Natural killer cell treated with Interleukin-12 subunit alpha and Interleukin-12 subunit beta and Interleukin-15 and Interleukin-18, amount 100 ng/mL, for 72 hours (primary cell): ENCODE results near the gene DNAH17. TPM values are rescaled to one million over a fixed set of nuclear protein-coding genes. Genes with fewer than 3 reads are reported as not detected.

Experiments
- ATAC-seq, 2 donors: fragments of 150-1000 bp; cut with Tn5 transposase in 1 of 2; sonication (Bioruptor Pico), chemical (Tn5 transposase) in 1 of 2; 2 replicates each; pipeline ENCODE4 v1.10.0; 2021
- DNase-seq: peaks from one replicate; pipeline ENCODE4 v3.0.0; 2022; ENCODE audit warnings: low spot score
- H3K27ac Mint-ChIP-seq, 2 donors: 1 replicate in 1 of 2; 2 replicates in 1 of 2; pipeline ENCODE4 v1.8.0; 2022; ENCODE audit warnings: mixed read lengths in 2 of 2, mild to moderate bottlenecking in 1 of 2, moderate library complexity in 1 of 2
- H3K27me3 Mint-ChIP-seq, 2 donors: 1 replicate in 1 of 2; 2 replicates in 1 of 2; pipeline ENCODE4 v1.8.0; 2022; ENCODE audit warnings: mixed read lengths in 2 of 2
- H3K36me3 Mint-ChIP-seq: one replicate; pipeline ENCODE4 v1.8.0; 2022; ENCODE audit warnings: mixed read lengths
- H3K4me1 Mint-ChIP-seq, 2 donors: 1 replicate in 1 of 2; 2 replicates in 1 of 2; pipeline ENCODE4 v1.8.0; 2022; ENCODE audit warnings: low read depth in 2 of 2, mixed read lengths in 2 of 2, mild to moderate bottlenecking in 1 of 2
- H3K4me3 Mint-ChIP-seq: one replicate; pipeline ENCODE4 v1.8.0; 2022; ENCODE audit warnings: mixed read lengths
- H3K9me3 Mint-ChIP-seq: 2 replicates; pipeline ENCODE4 v1.8.0; 2022; ENCODE audit warnings: mixed read lengths
- total RNA-seq, 2 donors: library from RNA; stranded (reverse); gene quantifications; one replicate each; pipeline ENCODE4 v1.2.3, GENCODE V29; 2022

The DNAH17 gene
- total RNA-seq, 2 donors from 2014 or later, result 0.14 to 0.22 TPM

DNA sequence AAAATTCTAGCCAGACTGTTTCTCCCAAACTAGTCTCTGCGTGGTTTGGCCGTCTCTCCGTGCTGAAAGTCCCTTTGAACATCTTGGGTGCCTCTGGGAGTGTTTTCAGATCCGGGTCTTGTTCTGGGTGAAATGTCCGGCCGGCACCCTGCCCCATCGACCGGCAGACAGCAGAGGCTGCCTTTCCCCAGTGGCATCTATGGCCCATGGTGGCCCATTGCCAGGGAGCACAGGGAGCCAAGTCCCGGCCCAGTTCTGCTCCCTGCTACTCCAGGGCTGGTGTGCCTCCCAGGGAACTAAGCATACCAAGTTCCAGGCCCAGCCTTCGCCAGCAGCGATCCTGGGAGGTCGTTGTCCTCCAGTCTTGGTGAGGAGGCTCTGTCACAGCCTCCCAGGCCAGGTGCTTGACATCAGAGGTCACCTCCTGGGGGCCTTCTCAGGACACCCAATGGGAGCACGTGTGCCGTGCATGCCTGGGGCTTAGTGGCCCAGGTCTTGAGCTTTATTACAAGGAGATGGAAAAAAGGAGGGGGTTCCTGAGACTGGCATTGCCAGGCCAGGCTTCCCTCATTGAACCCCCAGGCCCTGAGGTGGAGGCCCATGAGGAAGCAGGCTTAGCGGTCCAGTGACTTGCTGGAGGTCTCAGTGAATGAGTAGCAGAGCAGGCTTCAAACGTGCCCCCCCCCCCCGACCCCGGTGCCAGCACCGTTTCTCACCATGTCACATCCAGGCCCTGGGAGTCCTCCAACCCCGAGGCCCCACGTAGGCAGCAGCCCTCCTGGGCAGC lies 144.8 kb downstream of the DNAH17 start:
- Mint-ChIP-seq H3K9me3 (no peaks in the 10 kb centered on the region), H3K27me3 (no peaks in the 10 kb centered on the region), H3K4me3 (no peak overlapping the region), H3K4me1 (peaks cover 0 to 7% of the 10 kb centered on the region in 2 donors), H3K36me3 (no peaks in the 10 kb centered on the region), H3K27ac (no peak overlapping the region)
- ATAC-seq, result no peak
- no peak for DNase-seq

DNA sequence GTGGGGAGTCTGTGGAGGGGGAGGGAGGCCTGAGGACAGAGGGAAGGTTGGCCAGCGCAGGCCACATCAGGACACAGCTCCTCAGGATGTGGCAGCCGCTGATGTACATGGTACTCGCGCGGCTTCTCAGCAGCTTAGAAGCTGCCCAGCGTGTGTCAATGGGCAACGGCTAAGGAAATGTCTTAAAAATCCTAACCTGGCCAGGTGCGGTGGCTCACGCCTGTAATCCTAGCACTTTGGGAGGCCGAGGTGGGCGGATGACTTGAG lies 145.6 kb downstream of the DNAH17 start:
- Mint-ChIP-seq H3K36me3 (no peaks in the 10 kb centered on the region), H3K27ac (no peak overlapping the region), H3K27me3 (no peaks in the 10 kb centered on the region), H3K4me3 (no peak overlapping the region), H3K9me3 (no peaks in the 10 kb centered on the region), H3K4me1 (peaks cover 0 to 7% of the 10 kb centered on the region in 2 donors)
- DNase-seq (no peak), ATAC-seq (no peak)

DNA sequence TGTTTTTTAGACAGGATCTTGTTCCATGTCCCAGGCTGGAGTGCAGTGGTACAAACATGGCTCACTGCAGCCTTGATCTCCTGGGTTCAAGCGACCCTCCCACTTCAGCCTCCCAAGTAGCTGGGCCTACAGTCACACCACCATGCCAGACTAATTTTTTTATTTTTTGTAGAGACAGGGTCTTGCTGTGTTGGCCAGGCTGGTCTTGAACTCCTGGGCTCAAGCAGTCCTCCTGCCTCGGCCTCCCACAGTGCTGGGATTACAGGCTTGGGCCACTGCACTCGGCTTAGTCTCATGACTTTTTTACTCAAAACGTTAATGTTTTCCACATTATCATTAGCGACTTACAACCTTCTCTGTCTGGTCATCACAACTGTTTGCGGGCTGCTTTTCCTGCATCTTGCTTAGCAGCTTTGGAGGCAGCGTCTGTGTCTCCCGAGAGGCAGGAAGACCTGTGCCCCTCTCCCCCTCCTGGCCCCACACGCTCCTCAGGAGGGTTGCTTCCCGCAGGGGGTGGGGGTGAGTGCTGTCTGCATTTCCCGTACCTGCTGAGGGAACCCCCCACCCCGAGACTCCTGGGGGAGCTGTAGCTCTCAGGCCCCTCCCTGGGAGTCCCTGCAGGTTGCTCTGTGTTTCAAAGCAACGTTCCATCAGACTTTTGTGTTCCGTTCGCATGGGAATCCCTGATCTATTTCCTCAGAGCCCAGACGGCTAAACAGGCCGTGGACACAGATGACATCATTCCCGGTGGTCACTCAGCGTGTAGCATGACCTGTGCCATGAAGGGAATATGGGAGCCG lies 146.1 kb downstream of the DNAH17 start:
- Mint-ChIP-seq H3K27ac (no peak overlapping the region), H3K36me3 (no peaks in the 10 kb centered on the region), H3K4me1 (peaks cover 0 to 7% of the 10 kb centered on the region in 2 donors), H3K27me3 (no peaks in the 10 kb centered on the region), H3K9me3 (no peaks in the 10 kb centered on the region), H3K4me3 (no peak overlapping the region)
- ATAC-seq (no peak), DNase-seq (no peak)

DNA sequence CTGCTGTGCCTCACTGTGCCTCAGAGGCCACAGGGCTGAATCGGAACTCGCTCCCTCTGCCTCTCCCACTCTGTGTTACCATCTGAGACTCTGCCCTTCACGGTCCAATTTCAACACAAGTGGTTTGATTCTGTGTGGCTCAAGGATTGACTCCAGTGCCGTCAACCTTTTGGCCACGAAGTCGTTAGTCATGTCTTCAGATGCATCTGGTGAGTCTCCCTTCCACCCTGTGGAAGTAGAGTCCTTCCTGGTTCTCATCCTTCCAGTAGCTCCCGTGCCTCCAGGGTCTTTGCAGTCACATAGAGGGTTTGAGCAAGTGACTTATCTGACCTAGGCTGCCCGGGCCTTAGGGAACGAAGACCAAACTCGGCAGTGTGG lies 147.6 kb downstream of the DNAH17 start:
- no peak for DNase-seq
- Mint-ChIP-seq H3K4me1 (peaks cover 0 to 5% of the 10 kb centered on the region in 2 donors), H3K4me3 (no peak overlapping the region), H3K36me3 (no peaks in the 10 kb centered on the region), H3K27me3 (no peaks in the 10 kb centered on the region), H3K9me3 (no peaks in the 10 kb centered on the region), H3K27ac (no peak overlapping the region)
- ATAC-seq, result no peak

DNA sequence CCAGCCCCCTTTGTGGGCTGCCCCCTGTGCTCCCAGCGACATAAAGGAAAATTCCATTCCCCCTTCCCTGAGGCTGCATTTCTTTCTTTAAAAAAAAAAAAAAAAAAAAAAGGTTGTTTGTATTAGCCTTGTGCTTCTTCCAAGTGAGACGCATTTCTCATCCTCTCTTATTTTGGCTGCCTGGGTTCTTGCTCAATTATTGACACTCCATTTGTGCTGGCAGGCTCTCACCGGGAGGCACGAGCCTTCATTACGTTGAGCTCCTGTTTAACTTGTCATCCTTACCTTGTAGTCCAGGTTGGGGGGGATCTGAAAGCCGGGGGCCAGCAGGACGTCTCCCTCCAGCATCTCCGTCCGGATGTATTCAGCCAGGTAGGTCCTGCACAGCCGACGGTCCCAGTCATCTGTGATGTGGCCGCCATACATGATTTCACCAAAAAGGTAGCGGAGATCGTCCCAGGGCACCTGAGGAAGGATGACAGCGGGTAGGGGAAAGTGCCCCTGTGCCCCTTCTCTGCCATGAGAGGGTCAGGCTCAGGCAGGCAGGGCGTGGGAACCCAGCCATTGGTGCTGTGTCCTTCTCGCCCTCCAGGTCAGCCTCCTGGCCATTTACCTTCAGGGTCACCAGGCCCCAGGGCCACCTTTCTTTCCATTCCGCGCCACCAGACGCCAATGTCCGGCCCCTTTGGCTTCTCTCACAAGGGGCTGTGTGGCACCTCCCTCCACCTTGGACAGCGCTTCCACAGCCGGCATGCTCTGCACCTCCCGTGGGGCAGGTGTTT lies 148.2 kb downstream of the DNAH17 start:
- H3K27ac Mint-ChIP-seq, result no peak overlapping the region
- H3K27me3 Mint-ChIP-seq, result no peaks in the 10 kb centered on the region
- no peak for DNase-seq
- no peak overlapping the region for H3K4me3 Mint-ChIP-seq
- H3K9me3 Mint-ChIP-seq, result no peaks in the 10 kb centered on the region
- H3K36me3 Mint-ChIP-seq, result no peaks in the 10 kb centered on the region
- ATAC-seq, result no peak
- peaks cover 0 to 5% of the 10 kb centered on the region in 2 donors for H3K4me1 Mint-ChIP-seq

DNA sequence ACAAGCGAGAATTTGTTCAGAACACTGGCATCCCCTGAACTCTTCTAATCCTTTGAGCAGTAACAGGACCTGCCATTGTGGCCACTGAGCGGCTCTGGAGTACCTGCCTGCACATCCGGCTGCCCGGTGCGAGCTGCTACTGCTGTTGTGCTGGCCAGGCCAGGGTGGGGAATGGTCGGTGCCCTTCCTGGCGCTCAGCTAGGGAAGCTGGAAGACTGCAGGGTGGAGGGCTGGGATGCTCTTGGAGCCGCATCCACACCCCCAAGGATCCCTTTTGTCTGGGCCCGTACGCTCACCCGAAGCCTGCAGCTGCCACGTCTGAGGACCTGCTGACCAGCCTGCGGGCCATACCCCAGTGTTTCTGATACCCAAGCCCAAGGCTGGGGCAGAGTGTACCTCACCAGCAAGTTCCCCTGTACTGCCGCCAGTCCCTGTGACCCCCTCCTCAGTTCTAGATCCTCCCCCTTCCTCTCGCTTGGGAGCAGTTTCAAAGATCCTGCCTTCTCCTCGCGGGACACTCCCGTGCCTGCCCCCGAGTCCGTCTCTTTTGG lies 149.1 kb downstream of the DNAH17 start:
- Mint-ChIP-seq H3K27me3 (no peaks in the 10 kb centered on the region), H3K4me3 (no peak overlapping the region), H3K9me3 (no peaks in the 10 kb centered on the region), H3K4me1 (peaks cover 0 to 5% of the 10 kb centered on the region in 2 donors), H3K27ac (no peak overlapping the region), H3K36me3 (no peaks in the 10 kb centered on the region)
- ATAC-seq (no peak), DNase-seq (no peak)

GRCh38 chr17:78427140-78427539 lies 150.1 kb downstream of the DNAH17 start:
- Mint-ChIP-seq H3K27me3 (no peaks in the 10 kb centered on the region), H3K4me3 (no peak overlapping the region), H3K27ac (no peak overlapping the region), H3K36me3 (no peaks in the 10 kb centered on the region), H3K9me3 (no peaks in the 10 kb centered on the region), H3K4me1 (peaks cover 0 to 9% of the 10 kb centered on the region in 2 donors)
- no peak for ATAC-seq
- no peak for DNase-seq

- no peaks in the 10 kb centered on the region for H3K27me3 Mint-ChIP-seq
- DNase-seq (no peak), ATAC-seq (peak in 1 of 2 donors; percentile 15)
- H3K27ac Mint-ChIP-seq, result no peak overlapping the region
- no peaks in the 10 kb centered on the region for H3K9me3 Mint-ChIP-seq
- H3K4me3 Mint-ChIP-seq, result no peak overlapping the region
- H3K36me3 Mint-ChIP-seq, result no peaks in the 10 kb centered on the region
- H3K4me1 Mint-ChIP-seq, result peaks cover 7 to 15% of the 10 kb centered on the region in 2 donors
Observed at GRCh38 chr17:78426293-78426879, 150.8 kb downstream of the DNAH17 start.

- Mint-ChIP-seq H3K9me3 (no peaks in the 10 kb centered on the region), H3K36me3 (peaks cover 7% of the 10 kb centered on the region), H3K4me1 (peaks cover 16 to 18% of the 10 kb centered on the region in 2 donors), H3K4me3 (no peak overlapping the region), H3K27me3 (no peaks in the 10 kb centered on the region), H3K27ac (no peak overlapping the region)
- no peak for ATAC-seq
- DNase-seq, result no peak
Observed at GRCh38 chr17:78425429-78425828, 151.8 kb downstream of the DNAH17 start.

DNA sequence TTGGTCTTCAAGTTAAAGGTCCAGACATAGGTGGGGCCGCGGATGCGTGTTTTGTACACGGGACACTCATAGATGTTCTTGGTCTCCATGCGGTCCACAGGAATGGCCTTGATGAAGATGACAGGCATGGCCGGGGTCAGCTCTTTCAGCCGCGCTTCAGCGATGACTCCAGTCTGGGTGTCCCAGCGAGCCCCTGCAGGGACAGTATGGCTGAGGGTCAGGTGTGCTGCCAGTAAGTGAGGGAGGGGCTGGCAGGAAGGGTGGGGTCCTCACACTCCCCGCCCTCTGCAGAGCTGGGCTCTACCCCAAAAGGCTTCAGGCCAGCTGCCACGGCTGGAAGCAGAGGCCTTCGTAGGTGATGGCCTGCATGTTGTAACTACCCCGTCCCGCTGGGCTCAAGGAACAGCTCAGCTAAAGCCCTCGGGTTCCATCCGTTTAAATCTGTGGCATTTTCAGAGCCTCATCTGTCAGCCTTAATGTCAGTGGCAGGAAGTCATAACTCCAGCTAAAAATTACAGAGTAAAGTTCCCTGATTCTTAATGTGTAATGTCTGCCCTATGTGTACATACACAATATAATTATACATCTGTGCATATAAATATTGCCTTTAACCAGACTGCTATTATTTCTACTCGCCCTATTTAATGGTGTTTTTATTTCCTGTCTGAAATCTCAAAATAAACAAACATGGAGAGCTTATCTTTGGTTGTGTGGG lies 153.1 kb downstream of the DNAH17 start:
- no peak overlapping the region for H3K27ac Mint-ChIP-seq

DNA sequence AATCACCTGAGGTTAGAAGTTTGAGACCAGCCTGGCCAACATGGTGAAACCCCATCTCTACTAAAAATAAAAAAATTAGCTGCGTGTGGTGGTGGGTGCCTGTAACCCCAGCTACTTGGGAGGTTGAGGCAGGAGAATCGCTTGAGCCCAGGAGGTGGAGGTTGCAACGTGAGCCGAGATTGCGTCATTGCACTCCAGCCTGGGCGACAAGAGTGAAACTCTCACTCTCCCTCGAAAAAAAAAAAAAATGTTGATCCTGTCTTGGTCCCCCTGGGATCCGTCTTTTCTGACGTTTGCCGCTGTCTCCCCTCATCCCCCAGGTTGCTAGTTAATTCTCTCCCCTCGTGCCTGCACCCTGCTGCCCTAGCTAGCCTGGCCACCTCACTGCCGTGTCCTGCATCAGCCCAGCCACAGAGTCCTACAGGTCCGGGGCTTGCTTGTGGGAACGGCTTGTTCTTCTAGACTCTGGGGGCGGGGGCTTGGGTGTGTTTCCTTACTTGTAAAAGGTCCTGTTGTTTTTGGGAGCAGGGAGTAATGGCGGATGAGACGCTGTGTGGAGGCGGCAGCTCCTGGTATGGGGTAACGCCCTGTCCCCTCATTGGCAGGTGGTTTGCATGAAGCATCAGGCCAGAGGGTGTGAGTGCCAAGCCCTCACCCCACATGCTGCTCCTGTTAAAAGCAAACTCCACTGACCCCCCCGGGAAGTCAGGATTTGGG lies 154.2 kb downstream of the DNAH17 start:
- no peaks in the 10 kb centered on the region for H3K9me3 Mint-ChIP-seq
- no peak for DNase-seq
- no peak for ATAC-seq
- H3K4me1 Mint-ChIP-seq, result peaks cover 16 to 19% of the 10 kb centered on the region in 2 donors
- H3K27me3 Mint-ChIP-seq, result no peaks in the 10 kb centered on the region
- peaks cover 14% of the 10 kb centered on the region for H3K36me3 Mint-ChIP-seq
- H3K4me3 Mint-ChIP-seq, result no peak overlapping the region
- H3K27ac Mint-ChIP-seq, result no peak overlapping the region

More for the DNA sequence above, 153.1 kb downstream of the DNAH17 start:
- H3K36me3 Mint-ChIP-seq, result peaks cover 9% of the 10 kb centered on the region
- no peaks in the 10 kb centered on the region for H3K27me3 Mint-ChIP-seq
- DNase-seq (no peak), ATAC-seq (no peak)
- H3K9me3 Mint-ChIP-seq, result no peaks in the 10 kb centered on the region
- H3K4me1 Mint-ChIP-seq, result peaks cover 16 to 21% of the 10 kb centered on the region in 2 donors
- H3K4me3 Mint-ChIP-seq, result no peak overlapping the region

DNA sequence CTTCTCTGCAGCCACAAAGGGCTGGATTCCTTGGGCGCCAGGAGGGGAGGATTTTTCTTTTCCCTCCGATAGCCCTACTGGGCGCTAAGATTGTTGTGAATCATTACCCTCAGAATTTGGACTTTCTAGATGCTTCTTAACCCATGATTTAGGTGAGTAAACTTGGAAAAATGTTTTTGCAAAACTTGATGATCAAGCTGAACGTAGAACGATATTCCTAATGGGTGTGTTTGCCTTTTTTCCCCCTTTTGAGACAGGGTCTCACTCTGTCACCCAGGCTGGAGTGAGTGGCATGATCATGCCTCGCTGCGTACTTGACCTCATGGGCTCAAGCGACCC lies 155.0 kb downstream of the DNAH17 start:
- DNase-seq, result no peak
- peaks cover 14% of the 10 kb centered on the region for H3K36me3 Mint-ChIP-seq
- H3K9me3 Mint-ChIP-seq, result no peaks in the 10 kb centered on the region
- ATAC-seq, result no peak
- H3K4me1 Mint-ChIP-seq, result peaks cover 21 to 24% of the 10 kb centered on the region in 2 donors
- H3K4me3 Mint-ChIP-seq, result no peak overlapping the region
- peak overlapping the region; percentile 23 to 50 for H3K27ac Mint-ChIP-seq
- H3K27me3 Mint-ChIP-seq, result no peaks in the 10 kb centered on the region
